Activated effector memory CD4-positive, alpha-beta T cell treated with anti-CD3 and anti-CD28 coated beads, Interleukin-2, amount 50 U/mL, for 16 hours (primary cell): Measurements from ENCODE around the gene TAMM41.
"Not testable (repeated sequence)": the region's sequence is repeated elsewhere in the genome, so short reads cannot be mapped to it uniquely, and the experiment has no call there.

ENCODE experiments used
- DNase-seq: peaks from one replicate; pipeline ENCODE4 v3.0.0-alpha.2; 2020

Gene TAMM41

GRCh38 chr3:11757929-11758328, 88.8 kb downstream of the TAMM41 start:
- DNase-seq = no peak

GRCh38 chr3:11757441-11757875, 89.2 kb downstream of the TAMM41 start:
- DNase-seq = no peak

GRCh38 chr3:11755276-11755675, 91.4 kb downstream of the TAMM41 start:
- DNase-seq = no peak

- not testable (repeated sequence) for DNase-seq
Observed at GRCh38 chr3:11752254-11752653, 94.4 kb downstream of the TAMM41 start.

- DNase-seq = not testable (repeated sequence)
Observed at GRCh38 chr3:11748306-11748705, 98.4 kb downstream of the TAMM41 start.
